Thoracic aorta (tissue), 2 donors: ENCODE measurements around the gene NKX1-2. TPM values are rescaled to one million over a fixed set of nuclear protein-coding genes. Genes with fewer than 3 reads are reported as not detected.

ENCODE experiments used
- ATAC-seq: fragments of 150-250 bp; one replicate; pipeline ENCODE4 v1.8.0; 2017; ENCODE audit warnings: low read depth; ENCODE audit not compliant: insufficient number of reproducible peaks, low FRiP score
- DNase-seq: peaks from one replicate; pipeline ENCODE4 v3.0.0-alpha.2; 2020; ENCODE audit warnings: low spot score
- H3K27ac ChIP-seq, 2 donors: fragments of 200-600 bp; sonication (generic); 1 replicate in 1 of 2; 2 replicates in 1 of 2; pipeline ENCODE4 v1.5.1; 2016; ENCODE audit warnings: mild to moderate bottlenecking in 2 of 2, moderate library complexity in 2 of 2
- H3K27me3 ChIP-seq: fragments of 200-600 bp; sonication (generic); replicated peaks from 2 replicates; pipeline ENCODE4 v1.6.0; 2016; ENCODE audit warnings: mild to moderate bottlenecking; ENCODE audit not compliant: insufficient read depth
- H3K36me3 ChIP-seq: fragments of 200-600 bp; sonication (generic); one replicate; pipeline ENCODE4 v1.5.1; 2016
- H3K4me1 ChIP-seq, 2 donors: fragments of 200-600 bp; sonication (generic); 1 replicate in 1 of 2; 2 replicates in 1 of 2; pipeline versions ENCODE4 v1.5.1 to v1.6.0; 2016; ENCODE audit warnings: low read depth in 2 of 2, mild to moderate bottlenecking in 1 of 2; ENCODE audit not compliant: control insufficient read depth in 1 of 2
- H3K4me3 ChIP-seq: fragments of 200-600 bp; sonication (generic); 2 replicates; pipeline ENCODE4 v1.5.1; 2016; ENCODE audit warnings: mild to moderate bottlenecking
- H3K9me3 ChIP-seq: fragments of 200-600 bp; sonication (generic); 2 replicates; pipeline ENCODE4 v1.5.1; 2016
- total RNA-seq, 2 donors: library from RNA; depleted of rRNA; stranded (reverse); fragments of >200 nt; gene quantifications; one replicate each; pipeline versions ENCODE4 v1.1.0 to v1.2.3, GENCODE V29; 2016
- TF ChIP-seq, protein P1 (sequence below): fragments of 200-600 bp; sonication (generic); IDR thresholded peaks from one replicate; pipeline ENCODE4 v1.5.1; 2019; ENCODE audit warnings: antibody characterized with exemption

NKX1-2 gene
- total RNA-seq, 2 donors from 2014 or later: not detected

DNA sequence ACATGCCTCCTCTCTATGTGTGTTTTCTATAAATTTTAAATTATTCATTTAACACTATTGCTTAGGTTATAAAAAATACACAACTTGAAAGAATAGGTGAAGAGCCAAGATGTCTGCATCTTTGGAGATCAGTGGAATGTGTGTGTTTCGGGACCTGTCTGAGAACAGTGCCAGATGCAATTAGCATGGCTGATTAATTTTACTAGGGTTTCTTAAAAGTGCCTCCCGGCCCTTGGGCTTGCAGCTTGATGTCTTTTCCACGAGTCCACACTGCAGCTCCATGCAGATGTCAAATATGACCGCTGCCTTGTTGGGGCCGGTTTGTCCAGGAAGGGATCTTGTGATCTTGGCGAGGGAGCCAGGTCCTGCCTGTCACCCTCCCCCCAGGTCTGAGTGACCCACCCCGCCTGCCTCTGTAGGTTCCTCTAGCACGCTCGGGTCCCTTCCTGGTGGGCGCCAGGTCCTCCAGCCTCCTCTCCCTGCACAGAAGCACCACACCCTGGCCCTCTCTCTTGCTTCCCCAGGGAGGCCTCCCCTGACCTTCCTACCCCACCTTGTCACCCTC lies 32.5 kb upstream of the NKX1-2 start:
- Histone ChIP-seq H3K27ac (no peak overlapping the region), H3K27me3 (no peaks in the 10 kb centered on the region), H3K36me3 (no peaks in the 10 kb centered on the region), H3K4me1 (no peaks in the 10 kb centered on the region), H3K4me3 (no peak overlapping the region), H3K9me3 (no peaks in the 10 kb centered on the region)
- ATAC-seq: no peak
- TF ChIP-seq, protein P1, sequence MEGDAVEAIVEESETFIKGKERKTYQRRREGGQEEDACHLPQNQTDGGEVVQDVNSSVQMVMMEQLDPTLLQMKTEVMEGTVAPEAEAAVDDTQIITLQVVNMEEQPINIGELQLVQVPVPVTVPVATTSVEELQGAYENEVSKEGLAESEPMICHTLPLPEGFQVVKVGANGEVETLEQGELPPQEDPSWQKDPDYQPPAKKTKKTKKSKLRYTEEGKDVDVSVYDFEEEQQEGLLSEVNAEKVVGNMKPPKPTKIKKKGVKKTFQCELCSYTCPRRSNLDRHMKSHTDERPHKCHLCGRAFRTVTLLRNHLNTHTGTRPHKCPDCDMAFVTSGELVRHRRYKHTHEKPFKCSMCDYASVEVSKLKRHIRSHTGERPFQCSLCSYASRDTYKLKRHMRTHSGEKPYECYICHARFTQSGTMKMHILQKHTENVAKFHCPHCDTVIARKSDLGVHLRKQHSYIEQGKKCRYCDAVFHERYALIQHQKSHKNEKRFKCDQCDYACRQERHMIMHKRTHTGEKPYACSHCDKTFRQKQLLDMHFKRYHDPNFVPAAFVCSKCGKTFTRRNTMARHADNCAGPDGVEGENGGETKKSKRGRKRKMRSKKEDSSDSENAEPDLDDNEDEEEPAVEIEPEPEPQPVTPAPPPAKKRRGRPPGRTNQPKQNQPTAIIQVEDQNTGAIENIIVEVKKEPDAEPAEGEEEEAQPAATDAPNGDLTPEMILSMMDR: no peak
- DNase-seq: no peak

DNA sequence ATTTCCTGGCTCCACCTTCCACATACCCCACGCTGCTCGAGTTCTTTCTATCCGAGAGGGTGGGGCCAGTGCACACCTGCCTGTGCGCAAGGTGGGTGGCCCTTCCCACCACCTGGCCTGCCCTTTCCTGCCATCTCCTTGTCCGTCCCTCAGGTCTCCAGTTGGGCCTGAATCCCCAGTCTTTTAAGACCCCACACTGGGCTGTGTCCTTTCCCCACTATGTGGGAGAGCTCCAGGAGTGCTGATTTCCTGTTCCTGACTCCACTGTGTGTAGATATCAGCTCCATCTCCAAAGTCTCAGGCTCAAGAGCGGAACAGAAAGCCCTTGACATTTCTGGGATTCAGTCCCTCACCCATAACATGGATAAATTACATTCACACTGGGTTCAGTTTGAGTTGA lies 31.9 kb upstream of the NKX1-2 start:
- Histone ChIP-seq H3K4me1 (no peaks in the 10 kb centered on the region), H3K27me3 (no peaks in the 10 kb centered on the region), H3K4me3 (no peak overlapping the region), H3K36me3 (no peaks in the 10 kb centered on the region), H3K9me3 (no peaks in the 10 kb centered on the region), H3K27ac (no peak overlapping the region)
- no peak for DNase-seq
- TF ChIP-seq, protein P1: no peak
- no peak for ATAC-seq

DNA sequence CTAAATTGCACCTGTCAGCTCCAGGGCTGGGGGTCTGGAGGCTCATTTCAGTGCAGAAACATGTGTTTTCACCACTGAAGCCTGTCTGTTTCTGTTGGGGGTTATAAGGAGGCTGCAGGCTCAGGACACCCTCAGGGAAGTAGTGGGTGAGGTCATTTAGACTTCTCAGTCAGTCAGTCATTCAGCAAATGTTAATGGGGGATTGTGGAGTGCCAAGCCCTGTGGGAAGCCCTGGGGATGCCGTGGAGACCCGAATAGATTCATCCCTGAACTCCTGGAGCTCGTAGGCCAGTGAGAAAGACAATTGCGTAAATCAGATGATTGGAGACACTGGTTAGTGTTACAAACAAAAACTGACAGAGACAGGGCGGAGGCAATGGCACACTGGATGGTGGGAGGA lies 31.0 kb upstream of the NKX1-2 start:
- Histone ChIP-seq H3K4me1 (no peaks in the 10 kb centered on the region), H3K27me3 (no peaks in the 10 kb centered on the region), H3K4me3 (no peak overlapping the region), H3K27ac (no peak overlapping the region), H3K9me3 (no peaks in the 10 kb centered on the region), H3K36me3 (no peaks in the 10 kb centered on the region)
- TF ChIP-seq, protein P1: no peak
- no peak for DNase-seq
- no peak for ATAC-seq

DNA sequence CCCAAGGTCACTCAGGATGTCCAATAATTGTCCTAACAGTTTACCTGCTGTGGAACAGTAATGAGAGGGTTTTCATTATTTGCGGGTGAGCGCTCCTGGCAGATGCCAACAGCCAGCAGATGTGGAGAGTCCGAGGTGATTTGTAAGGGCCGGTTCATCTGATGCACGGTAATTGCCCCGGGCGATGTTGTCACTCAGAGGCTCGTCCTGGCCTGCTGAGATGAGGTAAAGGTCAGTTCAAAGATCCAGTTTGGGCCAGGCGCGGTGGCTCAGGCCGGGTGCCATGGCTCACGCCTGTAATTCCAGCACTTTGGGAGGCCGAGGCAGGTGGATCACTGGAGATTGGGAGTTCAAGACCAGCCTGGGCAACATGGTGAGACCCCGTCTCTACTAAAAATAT lies 28.7 kb upstream of the NKX1-2 start:
- no peak for DNase-seq
- TF ChIP-seq, protein P1: no peak
- Histone ChIP-seq H3K27me3 (no peaks in the 10 kb centered on the region), H3K9me3 (no peaks in the 10 kb centered on the region), H3K4me3 (no peak overlapping the region), H3K27ac (no peak overlapping the region), H3K4me1 (no peaks in the 10 kb centered on the region), H3K36me3 (no peaks in the 10 kb centered on the region)
- ATAC-seq: no peak

DNA sequence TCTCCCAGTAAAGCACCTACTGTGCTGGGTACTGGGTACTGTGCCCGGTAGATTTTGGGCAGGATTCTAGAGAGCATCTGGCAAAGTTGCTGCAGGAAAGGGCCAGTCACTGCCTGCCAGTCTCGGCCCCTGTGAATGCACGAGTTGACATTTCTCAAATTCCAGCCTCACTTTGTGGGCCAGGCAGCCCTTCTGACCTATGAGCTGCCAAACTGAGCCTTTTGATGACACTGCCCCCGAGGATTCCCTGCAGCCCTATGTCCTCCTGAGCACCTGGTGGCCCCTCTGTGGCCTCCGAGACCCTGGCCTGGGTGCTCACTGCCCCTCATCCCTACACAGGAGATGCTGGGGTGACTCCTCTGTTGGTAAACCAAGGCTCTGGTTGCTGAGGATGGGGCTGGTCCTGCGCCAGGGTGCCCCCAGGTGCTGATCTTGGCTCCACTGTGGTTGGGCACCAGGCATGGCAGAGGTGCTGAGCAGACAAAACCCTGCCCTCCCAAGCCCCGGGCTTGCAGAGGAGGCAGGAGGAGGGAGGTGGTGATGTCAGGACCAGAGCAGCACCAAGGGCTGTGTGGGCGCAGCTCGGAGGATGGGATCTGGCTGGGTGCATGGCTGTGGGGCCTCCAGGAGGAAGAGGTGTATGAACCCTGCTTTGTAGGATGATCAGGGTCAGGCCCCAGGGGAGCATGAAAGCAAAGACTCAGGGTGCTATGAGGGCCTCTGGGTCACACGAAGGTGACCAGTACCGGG lies 28.0 kb upstream of the NKX1-2 start:
- no peaks in the 10 kb centered on the region for H3K27me3 ChIP-seq
- no peaks in the 10 kb centered on the region for H3K36me3 ChIP-seq
- no peak for ATAC-seq
- no peak overlapping the region for H3K27ac ChIP-seq
- H3K9me3 ChIP-seq: no peaks in the 10 kb centered on the region
- TF ChIP-seq, protein P1: no peak
- H3K4me3 ChIP-seq: no peak overlapping the region
- no peaks in the 10 kb centered on the region for H3K4me1 ChIP-seq
- no peak for DNase-seq
